HepG2 (cell line): ENCODE results near the gene TMEM53. TPM values are rescaled to one million over a fixed set of nuclear protein-coding genes. Genes with fewer than 3 reads are reported as not detected.
A peak's percentile ranks its signal among the peaks of the same experiment; 100 is the strongest.

Experiments used
- ATRX ChIP-seq: sonication (generic); formaldehyde crosslinking; IDR thresholded peaks from 2 replicates; pipeline ENCODE4 v1.4.0; 2020; ENCODE audit warnings: missing genetic modification reagents, borderline replicate concordance
- BORCS8-MEF2B ChIP-seq: sonication (generic); formaldehyde crosslinking; IDR thresholded peaks from 2 replicates; pipeline ENCODE4 v1.8.0; 2022; ENCODE audit warnings: mild to moderate bottlenecking, missing genetic modification reagents
- ESRRA ChIP-seq: sonication (generic); formaldehyde crosslinking; IDR thresholded peaks from 2 replicates; pipeline ENCODE4 v1.5.1; 2020; ENCODE audit warnings: mild to moderate bottlenecking, low read depth, missing genetic modification reagents
- HNRNPH1 ChIP-seq: fragments of 200-400 bp; formaldehyde crosslinking; optimal IDR thresholded peaks from 2 replicates; pipeline ENCODE3; 2017; ENCODE audit warnings: mild to moderate bottlenecking, low read depth, low read length
- HNRNPUL1 ChIP-seq: fragments of 200-400 bp; formaldehyde crosslinking; IDR thresholded peaks from 2 replicates; pipeline ENCODE4 v1.6.1; 2017; ENCODE audit warnings: low read depth, mild to moderate bottlenecking, low read length, moderate library complexity
- JUND ChIP-seq: sonication (generic); formaldehyde crosslinking; IDR thresholded peaks from 2 replicates; pipeline ENCODE4 v1.8.0; 2022; ENCODE audit warnings: mild to moderate bottlenecking, missing genetic modification reagents
- KDM2A ChIP-seq: sonication (generic); formaldehyde crosslinking; IDR thresholded peaks from 2 replicates; pipeline ENCODE4 v1.4.0; 2020; ENCODE audit warnings: low read depth, missing genetic modification reagents, borderline replicate concordance
- MAFF ChIP-seq: IDR thresholded peaks from 2 replicates; pipeline ENCODE4 v1.6.1; 2011; ENCODE audit warnings: low read depth, low read length, improper control_type of control experiment
- PRDM4 ChIP-seq: sonication (generic); formaldehyde crosslinking; IDR thresholded peaks from 2 replicates; pipeline ENCODE4 v1.9.0; 2021; ENCODE audit warnings: missing genetic modification reagents, borderline replicate concordance
- SAP130 ChIP-seq: IDR thresholded peaks from 2 replicates; pipeline ENCODE4 v1.6.1; 2016; ENCODE audit warnings: low read depth
- STAT6 ChIP-seq: sonication (generic); formaldehyde crosslinking; IDR thresholded peaks from 2 replicates; pipeline ENCODE4 v1.4.0; 2020; ENCODE audit warnings: missing genetic modification reagents, mild to moderate bottlenecking, borderline replicate concordance
- UBTF ChIP-seq: sonication (generic); formaldehyde crosslinking; IDR thresholded peaks from 2 replicates; pipeline ENCODE4 v1.4.0; 2020; ENCODE audit warnings: mild to moderate bottlenecking, missing genetic modification reagents
- XRCC5 ChIP-seq: fragments of 200-400 bp; formaldehyde crosslinking; optimal IDR thresholded peaks from 2 replicates; pipeline ENCODE3; 2017; ENCODE audit warnings: mild to moderate bottlenecking, low read length
- ZEB1 ChIP-seq: IDR thresholded peaks from 2 replicates; pipeline ENCODE4 v1.6.1; 2012; ENCODE audit warnings: mild to moderate bottlenecking, low read depth, inconsistent platforms; ENCODE audit not compliant: insufficient replicate concordance
- ZNF280B ChIP-seq: sonication (generic); formaldehyde crosslinking; IDR thresholded peaks from 2 replicates; pipeline ENCODE4 v1.5.0; 2020; ENCODE audit warnings: missing genetic modification reagents, mild to moderate bottlenecking, borderline replicate concordance
- ZNF574 ChIP-seq: sonication (generic); formaldehyde crosslinking; IDR thresholded peaks from 2 replicates; pipeline ENCODE4 v1.4.0; 2020; ENCODE audit warnings: missing genetic modification reagents
- ZNF614 ChIP-seq: IDR thresholded peaks from 2 replicates; pipeline ENCODE4 v1.6.1; 2018; ENCODE audit warnings: missing biosample characterization, missing genetic modification reagents, inconsistent platforms, borderline replicate concordance
- polyA plus RNA-seq, 8 experiments: library from polyadenylated mRNA; depleted of rRNA in 3 of 8; stranded (reverse) in 7 of 8; unstranded in 1 of 8; fragments of >200 nt; fragmentation: Illumina TruSeq in 4 of 8; extraction: Trizol in 4 of 8; gene quantifications; 2 replicates each; pipeline versions ENCODE4 v1.2.1 to v1.2.3, GENCODE V29; 2011 to 2016; ENCODE audit warnings: low read depth in 4 of 8, missing spikeins in 1 of 8, mixed read lengths in 1 of 8; ENCODE audit not compliant: insufficient read depth in 1 of 8
- total RNA-seq, 5 experiments: library from RNA; depleted of rRNA; stranded (reverse); fragments of >200 nt; fragmentation: Illumina TruSeq; extraction: Trizol; gene quantifications; 2 replicates each; pipeline ENCODE4 v1.2.3, GENCODE V29; 2016; ENCODE audit warnings: low read depth in 1 of 5

Gene TMEM53
- total and polyA plus RNA-seq, 2 of the 13 experiments (the other 11 are each of a cell fraction or from before 2014, with no cell fraction given): 12.6 to 20.2 TPM

- TF ChIP-seq ZNF574 (CRISPR knock-in tag): 0 out of 2 replicates have a peak, but pooled peaks have one; percentile 16
- no peak for TF ChIP-seq HNRNPH1
- TF ChIP-seq ZEB1: no peak
- no peak for TF ChIP-seq JUND (CRISPR knock-in tag)
- 0 out of 2 replicates have a peak, but pooled peaks have one; percentile 19 for TF ChIP-seq KDM2A
- TF ChIP-seq PRDM4: no peak
- TF ChIP-seq UBTF (CRISPR knock-in tag): 0 out of 2 replicates have a peak, but pooled peaks have one; percentile 27
- TF ChIP-seq STAT6: 0 out of 2 replicates have a peak, but pooled peaks have one; percentile 56
- no peak for TF ChIP-seq MAFF
- TF ChIP-seq ZNF614 (CRISPR knock-in tag): 0 out of 2 replicates have a peak, but pooled peaks have one; percentile 21
- TF ChIP-seq HNRNPUL1: no peak
- peak; percentile 81 for TF ChIP-seq XRCC5
- TF ChIP-seq ESRRA (CRISPR knock-in tag): no peak
- no peak for TF ChIP-seq ATRX (CRISPR knock-in tag)
- 0 out of 2 replicates have a peak, but pooled peaks have one; percentile 27 for TF ChIP-seq BORCS8-MEF2B (CRISPR knock-in tag)
- peak; percentile 21; the same call in 1 of the 2 replicates for TF ChIP-seq SAP130 (CRISPR knock-in tag)
- TF ChIP-seq ZNF280B (CRISPR knock-in tag): no peak
Observed at GRCh38 chr1:44655609-44656008, 18.7 kb downstream of the TMEM53 start (continued).
